Breast epithelium (tissue), 3 donors: ENCODE measurements around the gene CPA5.

ENCODE experiments used
- CTCF ChIP-seq, 3 donors: fragments of 450-650 bp; IDR thresholded peaks; one replicate each; pipeline ENCODE4 v1.5.1; 2016 to 2017; ENCODE audit warnings: antibody characterized with exemption in 3 of 3, mild to moderate bottlenecking in 3 of 3, moderate library complexity in 3 of 3
- POLR2A ChIP-seq: fragments of 450-650 bp; IDR thresholded peaks from one replicate; pipeline ENCODE4 v1.6.1; 2016; ENCODE audit warnings: antibody characterized with exemption, mild to moderate bottlenecking, moderate library complexity
- POLR2AphosphoS5 ChIP-seq, 3 donors: sonication (generic); formaldehyde crosslinking; IDR thresholded peaks; one replicate each; pipeline ENCODE4 v1.6.1; 2017; ENCODE audit warnings: antibody characterized with exemption in 3 of 3

GRCh38 chr7:130374507-130374906 is 29.9 kb downstream of the CPA5 start:
- TF ChIP-seq CTCF (IDR thresholded peaks at IDR 0.05) (no peak), POLR2A (no peak), POLR2AphosphoS5 (IDR thresholded peaks at IDR 0.05) (no peak)
